Peyer's patch (tissue), 4 donors: ENCODE data around the gene PRPH.
"Not testable (repeated sequence)": the region's sequence is repeated elsewhere in the genome, so short reads cannot be mapped to it uniquely, and the experiment has no call there.

Experiments used
- CTCF ChIP-seq, 6 experiments: fragments of 450-650 bp in 4 of 6; fragments of 200-600 bp in 2 of 6; sonication (generic) in 1 of 6; IDR thresholded peaks; one replicate each; pipeline ENCODE4 v1.5.1; 2017 to 2019; ENCODE audit warnings: antibody characterized with exemption in 6 of 6, mild to moderate bottlenecking in 3 of 6, moderate library complexity in 1 of 6
- POLR2A ChIP-seq, 2 donors: fragments of 450-650 bp; IDR thresholded peaks; one replicate each; pipeline ENCODE4 v1.5.1; 2017; ENCODE audit warnings: antibody characterized with exemption in 2 of 2, mild to moderate bottlenecking in 2 of 2, moderate library complexity in 2 of 2

- not testable (repeated sequence) for TF ChIP-seq CTCF, POLR2A (IDR thresholded peaks at IDR 0.05)
Measured at GRCh38 chr12:49257508-49258184, 37.3 kb upstream of the PRPH start.
